ENCODE measurements around the gene EEA1. TPM values are rescaled to one million over a fixed set of nuclear protein-coding genes. Genes with fewer than 3 reads are reported as not detected.

Gene EEA1
- total RNA-seq, 1 donor from 2014 or later = 11.6 TPM

DNA sequence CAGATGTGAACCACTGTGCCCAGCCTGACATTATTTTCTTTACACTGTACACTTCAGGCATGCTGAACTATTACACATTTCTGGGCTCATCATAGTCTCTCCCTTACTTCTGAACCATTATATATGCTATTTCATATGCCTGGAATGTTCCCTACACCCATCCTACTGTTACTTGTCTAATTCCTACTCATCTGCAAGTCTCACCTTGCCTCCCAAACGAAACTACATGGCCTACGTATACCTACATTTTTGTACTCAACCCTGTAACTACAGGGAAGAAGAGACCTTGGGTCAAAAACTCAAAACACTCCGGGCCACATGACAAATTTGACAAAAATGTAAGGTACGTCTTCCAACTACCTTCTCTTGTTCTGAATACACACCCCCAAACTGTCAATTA lies 9.5 kb upstream of the EEA1 start:
- no peaks in the 10 kb centered on the region for H3K36me3 ChIP-seq
- H3K79me2 ChIP-seq (ENCODE audit: low read depth) = no peaks in the 10 kb centered on the region
- H3K4me3 ChIP-seq = no peak overlapping the region
- H3F3A ChIP-seq (ENCODE audit: low read depth) = no peaks in the 10 kb centered on the region
- H3K4me1 ChIP-seq = no peaks in the 10 kb centered on the region
- no peak overlapping the region for H3K4me2 ChIP-seq
- H3K27ac ChIP-seq = no peak overlapping the region
- no peaks in the 10 kb centered on the region for H3K9me3 ChIP-seq (ENCODE audit: low read depth)
- Mint-ChIP-seq H3K4me1 (peaks cover 3% of the 10 kb centered on the region), H3K27me3 (ENCODE audit: insufficient read depth, low read depth) (peaks cover 2% of the 10 kb centered on the region), H3K4me3 (no peak overlapping the region), H3K27ac (no peak overlapping the region), H3K9me3 (no peaks in the 10 kb centered on the region), H3K36me3 (no peaks in the 10 kb centered on the region)
- TF ChIP-seq, protein P1, sequence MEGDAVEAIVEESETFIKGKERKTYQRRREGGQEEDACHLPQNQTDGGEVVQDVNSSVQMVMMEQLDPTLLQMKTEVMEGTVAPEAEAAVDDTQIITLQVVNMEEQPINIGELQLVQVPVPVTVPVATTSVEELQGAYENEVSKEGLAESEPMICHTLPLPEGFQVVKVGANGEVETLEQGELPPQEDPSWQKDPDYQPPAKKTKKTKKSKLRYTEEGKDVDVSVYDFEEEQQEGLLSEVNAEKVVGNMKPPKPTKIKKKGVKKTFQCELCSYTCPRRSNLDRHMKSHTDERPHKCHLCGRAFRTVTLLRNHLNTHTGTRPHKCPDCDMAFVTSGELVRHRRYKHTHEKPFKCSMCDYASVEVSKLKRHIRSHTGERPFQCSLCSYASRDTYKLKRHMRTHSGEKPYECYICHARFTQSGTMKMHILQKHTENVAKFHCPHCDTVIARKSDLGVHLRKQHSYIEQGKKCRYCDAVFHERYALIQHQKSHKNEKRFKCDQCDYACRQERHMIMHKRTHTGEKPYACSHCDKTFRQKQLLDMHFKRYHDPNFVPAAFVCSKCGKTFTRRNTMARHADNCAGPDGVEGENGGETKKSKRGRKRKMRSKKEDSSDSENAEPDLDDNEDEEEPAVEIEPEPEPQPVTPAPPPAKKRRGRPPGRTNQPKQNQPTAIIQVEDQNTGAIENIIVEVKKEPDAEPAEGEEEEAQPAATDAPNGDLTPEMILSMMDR (IDR thresholded peaks at IDR 0.05) = no peak
- TF ChIP-seq EZH2phosphoT487 (IDR thresholded peaks at IDR 0.05) (no peak), EZH2 (IDR thresholded peaks at IDR 0.05) (no peak)
- no peaks in the 10 kb centered on the region for H3K27me3 ChIP-seq
- DNase-seq (ENCODE audit: low spot score) = no peak
- no peak overlapping the region for H3K9ac ChIP-seq
- no peak overlapping the region for H2AFZ ChIP-seq (replicated peaks)
- H4K20me1 ChIP-seq (ENCODE audit: low read depth) = no peaks in the 10 kb centered on the region

DNA sequence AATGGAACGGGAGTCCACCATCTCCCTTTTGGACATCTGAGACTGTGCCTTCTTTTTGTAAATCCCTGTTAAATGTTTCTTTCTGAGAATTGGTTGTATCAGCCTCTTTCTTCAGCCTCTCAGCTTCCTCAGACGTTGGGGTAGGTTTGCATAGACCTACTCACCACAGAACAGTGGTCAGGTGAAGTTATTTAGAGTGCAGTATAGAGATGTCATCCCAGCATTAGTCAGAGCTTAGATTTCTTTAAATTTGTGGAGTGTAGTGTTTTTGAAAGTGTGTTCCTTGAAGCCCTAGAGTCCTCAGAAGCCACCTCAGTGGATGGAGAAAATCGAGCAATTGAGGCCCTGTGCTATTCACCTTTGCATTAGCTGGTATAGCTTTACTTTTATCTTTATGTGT lies 8.9 kb upstream of the EEA1 start:
- Histone ChIP-seq H3K9ac (no peak overlapping the region), H3K4me1 (no peaks in the 10 kb centered on the region), H3K36me3 (no peaks in the 10 kb centered on the region), H3K4me3 (no peak overlapping the region), H3K9me3 (ENCODE audit: low read depth) (no peaks in the 10 kb centered on the region), H3F3A (ENCODE audit: low read depth) (no peaks in the 10 kb centered on the region), H2AFZ (replicated peaks) (no peak overlapping the region), H3K4me2 (no peak overlapping the region), H3K27ac (no peak overlapping the region), H3K79me2 (ENCODE audit: low read depth) (no peaks in the 10 kb centered on the region), H3K27me3 (no peaks in the 10 kb centered on the region), H4K20me1 (ENCODE audit: low read depth) (no peaks in the 10 kb centered on the region)
- no peak for DNase-seq (ENCODE audit: low spot score)
- no peaks in the 10 kb centered on the region for H3K9me3 Mint-ChIP-seq
- no peaks in the 10 kb centered on the region for H3K36me3 Mint-ChIP-seq
- no peak overlapping the region for H3K27ac Mint-ChIP-seq
- peaks cover 2% of the 10 kb centered on the region for H3K27me3 Mint-ChIP-seq (ENCODE audit: insufficient read depth, low read depth)
- TF ChIP-seq EZH2phosphoT487 (IDR thresholded peaks at IDR 0.05) = no peak
- no peak for TF ChIP-seq EZH2 (IDR thresholded peaks at IDR 0.05)
- peaks cover 7% of the 10 kb centered on the region for H3K4me1 Mint-ChIP-seq
- no peak overlapping the region for H3K4me3 Mint-ChIP-seq

DNA sequence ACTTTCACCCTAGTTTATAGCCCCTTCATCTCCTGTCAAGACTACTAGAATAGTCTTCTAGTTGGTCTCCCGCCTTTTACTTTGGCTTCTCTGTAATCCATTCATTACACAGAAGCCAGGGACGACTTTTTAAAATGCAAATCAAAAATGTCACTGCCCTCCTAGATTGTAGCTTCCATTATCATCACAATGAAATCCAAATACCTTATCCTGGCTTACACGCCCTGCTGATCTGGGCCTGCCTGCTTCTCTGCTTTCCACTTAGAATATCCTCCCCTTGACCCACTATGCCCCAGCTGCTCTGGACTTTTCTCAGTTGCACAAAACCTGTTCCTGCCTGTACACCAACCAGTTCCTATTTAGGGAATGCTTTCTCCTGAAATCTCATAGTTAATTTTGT lies 4.5 kb upstream of the EEA1 start:
- no peak overlapping the region for H3K9ac ChIP-seq
- peaks cover 12% of the 10 kb centered on the region for H3F3A ChIP-seq (ENCODE audit: low read depth)
- Mint-ChIP-seq H3K9me3 (no peaks in the 10 kb centered on the region), H3K27ac (no peak overlapping the region), H3K36me3 (no peaks in the 10 kb centered on the region), H3K4me3 (no peak overlapping the region), H3K27me3 (ENCODE audit: insufficient read depth, low read depth) (peaks cover 2% of the 10 kb centered on the region), H3K4me1 (peaks cover 17% of the 10 kb centered on the region)
- no peak overlapping the region for H2AFZ ChIP-seq (replicated peaks)
- no peaks in the 10 kb centered on the region for H3K79me2 ChIP-seq (ENCODE audit: low read depth)
- no peak overlapping the region for H3K27ac ChIP-seq
- no peak for DNase-seq (ENCODE audit: low spot score)
- H3K4me1 ChIP-seq = peaks cover 4% of the 10 kb centered on the region
- H3K36me3 ChIP-seq = no peaks in the 10 kb centered on the region
- H3K27me3 ChIP-seq = no peaks in the 10 kb centered on the region
- H4K20me1 ChIP-seq (ENCODE audit: low read depth) = no peaks in the 10 kb centered on the region
- no peak overlapping the region for H3K4me2 ChIP-seq
- H3K9me3 ChIP-seq (ENCODE audit: low read depth) = no peaks in the 10 kb centered on the region
- TF ChIP-seq EZH2phosphoT487 (IDR thresholded peaks at IDR 0.05) = no peak
- TF ChIP-seq EZH2 (IDR thresholded peaks at IDR 0.05) = no peak
- TF ChIP-seq, protein P1 (IDR thresholded peaks at IDR 0.05) = no peak
- H3K4me3 ChIP-seq = no peak overlapping the region

DNA sequence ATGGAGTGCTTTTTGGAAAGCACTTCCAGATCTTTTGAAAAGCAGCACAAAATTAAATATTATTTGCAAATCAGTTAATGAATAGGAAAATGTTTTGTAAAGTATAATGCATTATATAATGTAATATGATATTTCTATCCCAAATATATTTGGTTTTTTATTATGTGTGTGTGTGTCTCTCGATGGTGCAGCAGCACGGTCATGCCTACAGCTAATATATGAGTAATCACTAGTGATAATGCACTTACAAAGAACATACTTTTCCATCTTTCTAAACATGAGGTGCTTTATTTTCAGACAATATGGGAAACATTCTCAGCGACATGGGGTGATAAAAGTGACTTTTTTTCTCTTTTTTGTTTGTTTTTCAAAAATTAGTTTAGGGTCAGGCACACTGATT lies 1.3 kb upstream of the EEA1 start:
- H3K27ac ChIP-seq = no peak overlapping the region
- H3K4me3 ChIP-seq = no peak overlapping the region

More for the DNA sequence above, 1.3 kb upstream of the EEA1 start:
- Mint-ChIP-seq H3K4me1 (peaks cover 35% of the 10 kb centered on the region), H3K9me3 (no peaks in the 10 kb centered on the region), H3K27me3 (ENCODE audit: insufficient read depth, low read depth) (peaks cover 2% of the 10 kb centered on the region), H3K4me3 (peak overlapping the region; percentile 90), H3K27ac (no peak overlapping the region), H3K36me3 (no peaks in the 10 kb centered on the region)
- Histone ChIP-seq H2AFZ (replicated peaks) (no peak overlapping the region), H3F3A (ENCODE audit: low read depth) (peaks cover 20% of the 10 kb centered on the region), H3K27me3 (no peaks in the 10 kb centered on the region), H3K9me3 (ENCODE audit: low read depth) (no peaks in the 10 kb centered on the region), H3K9ac (no peak overlapping the region), H4K20me1 (ENCODE audit: low read depth) (no peaks in the 10 kb centered on the region), H3K4me1 (peaks cover 26% of the 10 kb centered on the region), H3K4me2 (peak overlapping the region; percentile 77), H3K79me2 (ENCODE audit: low read depth) (peaks cover 31% of the 10 kb centered on the region), H3K36me3 (no peaks in the 10 kb centered on the region)
- no peak for DNase-seq (ENCODE audit: low spot score)
- no peak for TF ChIP-seq EZH2phosphoT487 (IDR thresholded peaks at IDR 0.05)
- TF ChIP-seq, protein P1 (IDR thresholded peaks at IDR 0.05) = no peak
- TF ChIP-seq EZH2 (IDR thresholded peaks at IDR 0.05) = no peak

Data from neural progenitor cell (in vitro differentiated cells).